T follicular helper cell (primary cell): Measurements from ENCODE around the gene TAF1D.
A peak's percentile ranks its signal among the peaks of the same experiment; 100 is the strongest.
"Not testable (repeated sequence)": the region's sequence is repeated elsewhere in the genome, so short reads cannot be mapped to it uniquely, and the experiment has no call there.

Experiments used
- DNase-seq: peaks from one replicate; pipeline ENCODE4 v3.0.0-alpha.2; 2020; ENCODE audit warnings: low read depth
- total RNA-seq, 2 experiments: gene quantifications; one replicate each; lab custom pipeline; 2026; lab: John Stamatoyannopoulos, UW

TAF1D gene
- 119 to 203 reads per million in 2 experiments for total RNA-seq

DNA sequence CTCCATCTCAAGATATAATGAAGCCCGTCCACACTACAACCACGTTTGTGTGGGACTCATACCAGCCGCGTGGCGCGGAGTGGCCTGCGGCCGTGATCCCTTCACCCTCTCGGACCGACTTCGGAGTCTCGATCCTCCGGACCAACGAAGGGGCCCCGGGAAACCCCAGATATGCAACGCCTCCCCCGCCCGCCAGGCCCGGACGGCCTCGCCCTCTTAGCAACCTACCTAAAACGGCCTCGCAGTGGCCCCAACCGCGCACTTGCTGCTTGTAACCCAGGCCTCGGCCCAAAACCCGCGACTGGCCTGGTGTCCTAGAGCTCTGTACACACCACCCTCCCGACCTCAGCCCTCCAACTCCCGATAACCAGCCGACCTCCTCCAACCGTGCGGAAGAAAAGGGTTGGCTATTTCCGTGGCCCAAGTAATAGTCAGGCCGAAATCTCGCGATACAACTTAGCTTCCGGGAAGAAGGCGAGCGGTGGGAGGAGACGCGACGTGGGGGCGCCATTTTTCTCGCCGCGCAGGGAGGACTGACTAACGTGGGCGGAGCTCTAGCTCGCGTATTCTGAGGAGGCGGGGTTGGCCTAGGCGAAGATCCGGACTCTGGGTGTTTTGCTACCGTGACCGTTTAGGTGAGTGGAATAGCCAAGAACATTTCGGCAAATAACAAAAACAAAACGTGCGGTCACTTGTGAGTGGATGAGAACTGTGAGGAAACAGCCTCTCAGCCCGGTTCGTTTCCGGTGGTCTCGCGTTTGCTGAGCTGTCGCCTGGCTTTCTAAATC lies at the start of gene TAF1D, which contains the start of gene C11orf54:
Gene TAF1D, minus strand, starts transcription at position 402 of the 788 bp plus-strand sequence. CDS start 2,191 bp downstream, outside the sequence.
Gene C11orf54, plus strand, starts transcription at position 579 of the 788 bp plus-strand sequence. CDS start 5,722 bp downstream, outside the sequence.
- DNase-seq, result peak; percentile 96

DNA sequence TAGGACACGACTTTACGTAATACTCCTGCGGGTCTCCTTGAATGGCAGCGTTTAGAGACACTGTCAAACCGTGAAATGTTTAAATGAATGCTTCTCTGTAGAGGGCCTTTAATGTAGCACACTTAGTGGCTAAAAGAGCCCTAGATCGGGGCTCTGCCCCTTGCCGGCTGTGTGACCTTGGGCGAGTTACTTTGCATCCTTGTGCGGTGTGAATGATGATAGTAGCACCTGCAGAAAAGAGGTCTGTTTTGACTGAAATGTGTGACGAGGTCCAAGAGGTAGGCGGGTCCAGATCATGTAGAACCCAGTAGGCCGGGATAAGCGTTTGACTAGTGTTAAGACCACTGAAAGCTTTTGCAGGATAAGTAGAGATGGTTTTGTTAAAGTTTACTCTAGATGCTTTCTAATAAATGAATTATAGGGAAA lies 43.7 kb upstream of the TAF1D start:
- DNase-seq, result no peak

DNA sequence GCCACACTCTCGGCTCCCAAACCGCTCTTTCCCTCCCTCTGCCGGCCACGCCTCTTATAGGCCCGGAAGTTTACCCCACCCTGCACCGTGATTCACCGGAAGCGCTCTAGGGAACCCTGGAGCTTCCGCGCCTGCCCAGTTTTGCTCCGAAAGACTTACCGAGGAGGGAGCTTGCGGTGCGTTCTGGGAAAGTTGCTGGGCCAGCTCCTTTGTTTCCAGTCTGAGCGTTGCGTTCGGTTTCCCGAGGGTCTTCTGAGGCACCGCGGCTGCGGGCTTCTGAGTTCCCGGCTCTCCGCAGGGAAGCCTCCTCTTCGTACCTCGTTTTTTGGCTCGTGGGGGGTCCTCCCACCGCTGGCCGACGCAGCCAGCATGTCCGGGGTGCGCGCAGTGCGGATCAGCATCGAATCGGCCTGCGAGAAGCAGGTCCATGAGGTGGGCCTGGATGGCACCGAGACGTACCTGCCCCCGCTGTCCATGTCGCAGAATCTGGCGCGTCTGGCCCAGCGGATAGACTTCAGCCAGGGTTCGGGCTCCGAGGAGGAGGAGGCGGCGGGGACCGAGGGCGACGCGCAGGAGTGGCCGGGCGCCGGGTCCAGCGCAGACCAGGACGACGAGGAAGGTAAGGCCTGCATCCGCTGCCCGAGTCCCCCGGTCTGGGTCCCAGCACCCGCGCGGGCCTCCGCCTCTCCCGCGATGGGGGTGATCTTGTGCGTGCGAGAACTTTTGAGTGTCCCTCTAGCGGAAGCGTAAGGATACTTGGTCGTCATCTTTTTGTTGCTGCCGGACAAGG lies 43.0 kb upstream of the TAF1D start, which contains the start of gene MED17:
Gene MED17, plus strand, starts transcription at position 138 of the 790 bp plus-strand sequence. Its CDS starts 232 bp downstream, at position 370.
- DNase-seq, result peak; percentile 84

- DNase-seq, result peak; percentile 3
Measured at GRCh38 chr11:93783765-93784144, 42.5 kb upstream of the TAF1D start.

- DNase-seq, result no peak
Measured at GRCh38 chr11:93783362-93783761, 42.1 kb upstream of the TAF1D start.

DNA sequence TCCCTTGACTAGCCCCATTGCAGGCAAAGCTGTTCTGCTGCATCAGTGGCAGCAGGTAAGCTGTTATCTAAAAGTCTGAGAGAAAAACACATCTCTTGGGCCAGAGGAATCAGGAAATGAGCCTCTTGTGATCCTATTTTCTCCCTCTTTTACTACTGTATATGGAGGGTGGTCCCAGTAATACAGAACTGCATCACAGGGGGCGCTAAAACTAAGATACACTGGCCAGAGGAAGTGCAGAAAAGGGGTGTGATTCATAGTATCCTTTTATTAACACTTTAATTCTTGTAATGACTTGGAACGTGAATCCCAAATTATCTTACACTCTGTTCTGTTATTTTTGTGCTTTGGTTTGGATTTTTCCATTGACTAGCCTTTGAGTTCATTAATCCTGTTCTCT lies 34.0 kb upstream of the TAF1D start:
- no peak for DNase-seq

- not testable (repeated sequence) for DNase-seq
Measured at GRCh38 chr11:93774560-93774959, 33.3 kb upstream of the TAF1D start.

- DNase-seq, result no peak
Measured at GRCh38 chr11:93773601-93774200, 32.4 kb upstream of the TAF1D start.

- no peak for DNase-seq
Measured at GRCh38 chr11:93773045-93773477, 31.8 kb upstream of the TAF1D start.

DNA sequence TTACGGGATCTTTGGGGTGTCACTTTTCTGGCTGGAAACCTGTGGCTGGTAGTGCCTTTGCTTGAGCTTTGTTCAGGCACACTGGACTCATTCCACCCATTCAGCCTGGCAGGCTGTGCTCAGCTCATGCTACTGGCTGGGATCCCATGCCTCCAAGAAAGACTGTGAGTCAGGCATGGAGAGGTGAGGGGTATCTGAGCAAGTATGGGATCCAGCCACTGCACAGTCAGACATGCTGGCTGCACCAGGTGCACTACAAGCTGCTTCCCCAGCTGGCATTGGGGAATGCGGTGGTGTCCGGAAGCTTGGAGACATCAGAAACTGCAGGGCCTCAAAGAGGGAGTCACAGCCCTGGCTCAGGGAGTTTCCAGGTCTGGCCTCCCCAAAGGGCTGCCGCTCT lies 30.8 kb upstream of the TAF1D start:
- DNase-seq, result no peak

- no peak for DNase-seq
Measured at GRCh38 chr11:93770160-93770559, 28.9 kb upstream of the TAF1D start.

GRCh38 chr11:93767018-93767417 lies 25.7 kb upstream of the TAF1D start:
- no peak for DNase-seq

GRCh38 chr11:93766504-93766903 lies 25.2 kb upstream of the TAF1D start:
- no peak for DNase-seq

DNA sequence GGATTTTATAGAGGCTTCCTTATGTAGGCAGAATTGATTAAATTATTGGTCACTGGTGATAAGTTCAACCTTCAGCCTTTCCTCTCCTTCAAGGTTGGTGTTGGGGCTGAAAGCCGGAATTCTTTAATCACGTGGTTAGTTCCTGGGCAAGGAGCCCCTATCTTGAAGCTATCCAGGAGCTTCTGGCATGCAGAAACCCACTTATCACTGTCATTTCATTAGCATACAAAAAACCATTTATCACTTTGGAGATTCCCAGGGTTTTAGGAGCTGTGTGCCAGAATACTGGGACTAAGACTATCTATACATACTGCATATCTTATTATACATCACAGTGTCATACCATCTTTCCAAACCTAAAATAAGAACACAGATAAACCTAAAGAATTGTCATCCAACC lies 24.3 kb upstream of the TAF1D start:
- no peak for DNase-seq

DNA sequence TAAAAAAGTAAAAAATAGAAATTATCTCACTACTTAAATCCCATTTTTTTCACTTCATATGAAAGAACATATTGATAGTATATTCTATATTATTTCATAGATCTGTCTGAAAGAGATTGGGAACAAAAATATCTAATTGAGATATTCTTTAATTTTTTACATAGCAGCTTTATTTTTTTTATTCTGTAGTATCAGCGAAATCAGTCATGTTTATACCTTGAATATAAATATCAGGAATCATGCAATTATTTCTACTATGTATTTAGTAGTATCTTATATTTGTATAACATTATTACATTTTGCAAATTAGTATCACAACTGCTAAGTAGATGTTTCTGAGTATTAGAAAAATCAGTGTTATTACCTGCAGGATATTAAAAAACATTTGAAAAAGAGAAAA lies 20.6 kb upstream of the TAF1D start:
- DNase-seq, result no peak

DNA sequence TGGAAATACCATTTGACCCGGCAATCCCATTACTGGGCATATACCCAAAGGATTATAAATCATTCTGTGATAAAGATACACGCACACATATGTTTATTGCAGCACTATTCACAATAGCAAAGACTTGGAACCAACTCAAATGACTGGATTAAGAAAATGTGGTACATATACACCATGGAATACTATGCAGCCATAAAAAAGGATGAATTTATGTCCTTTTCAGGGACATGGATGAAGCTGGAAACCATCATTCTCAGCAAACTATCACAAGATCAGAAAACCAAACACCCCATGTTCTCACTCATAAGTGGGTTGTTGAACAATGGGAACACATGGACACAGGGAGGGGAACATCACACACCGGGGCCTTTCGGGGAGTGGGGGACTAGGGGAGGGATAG lies 17.8 kb upstream of the TAF1D start:
- not testable (repeated sequence) for DNase-seq

DNA sequence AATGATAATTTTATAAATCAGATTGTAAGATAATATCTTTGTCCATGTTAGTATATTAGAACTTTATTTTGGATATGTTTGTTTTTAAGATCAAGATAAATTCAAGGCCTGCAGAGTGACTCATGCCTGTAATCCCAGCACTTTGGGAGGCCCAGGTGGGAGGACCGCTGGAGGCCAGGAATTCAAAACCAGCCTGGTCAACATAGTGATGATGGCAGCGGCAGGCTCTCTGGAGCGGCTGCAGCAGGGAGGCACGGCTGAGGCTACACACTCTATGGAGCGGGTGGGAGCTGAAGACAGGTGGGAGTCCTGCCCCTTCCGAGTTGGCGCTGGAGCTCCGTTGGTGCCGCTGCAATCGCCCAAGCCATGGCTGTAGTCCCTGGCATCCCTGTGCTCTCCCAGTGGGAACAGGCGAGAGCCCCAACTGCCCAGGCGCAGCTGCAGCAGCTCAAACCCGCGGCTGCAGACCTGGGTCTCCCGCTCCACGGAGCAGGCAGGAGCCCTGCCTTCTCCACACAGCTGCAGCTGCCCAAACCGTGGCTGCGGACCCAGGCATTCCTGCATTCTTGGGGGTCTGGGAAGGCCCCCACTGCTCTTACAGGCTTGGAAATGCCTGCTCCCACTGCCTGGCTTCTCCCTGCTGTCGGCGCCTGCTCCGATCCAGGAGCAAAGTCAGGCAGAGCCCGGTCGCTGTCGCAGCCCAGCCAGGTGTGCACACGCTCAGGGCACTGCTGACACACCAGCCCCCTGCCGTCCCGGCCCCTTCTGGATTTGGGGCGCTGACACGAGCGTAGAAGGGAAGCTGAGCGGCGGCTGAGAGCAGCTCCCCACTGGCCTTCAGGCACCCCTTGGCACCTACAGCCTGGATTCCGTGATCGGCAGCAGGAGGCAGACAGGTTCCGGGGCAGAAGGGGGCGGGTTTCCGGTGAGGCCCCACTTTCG lies 16.9 kb upstream of the TAF1D start:
- DNase-seq, result no peak

- no peak for DNase-seq
Measured at GRCh38 chr11:93757301-93757700, 16.0 kb upstream of the TAF1D start.

GRCh38 chr11:93756748-93757147 lies 15.5 kb upstream of the TAF1D start:
- no peak for DNase-seq

- no peak for DNase-seq
Measured at GRCh38 chr11:93753241-93753640, 11.9 kb upstream of the TAF1D start.

DNA sequence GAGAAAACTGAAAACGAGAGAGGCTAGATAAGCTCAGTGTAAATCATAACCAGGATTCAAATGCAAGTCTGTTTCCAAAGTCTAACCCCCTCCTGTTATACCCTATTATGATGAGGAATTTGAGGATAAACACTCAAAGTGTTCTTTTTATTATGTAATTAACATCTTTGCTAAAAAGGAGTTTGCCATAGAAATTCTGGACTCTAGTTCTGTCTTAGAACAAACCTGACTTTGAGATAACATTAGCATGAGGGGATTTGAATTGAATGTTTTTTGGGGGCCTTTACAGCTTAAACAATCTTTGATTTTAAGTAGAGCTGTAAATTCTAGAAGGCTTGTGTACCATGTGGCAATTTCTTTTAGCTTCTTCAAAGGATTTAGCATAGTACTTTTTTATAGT lies 9.7 kb upstream of the TAF1D start:
- no peak for DNase-seq
